Subcutaneous adipose tissue (tissue), 4 donors: ENCODE results near the gene PCSK9. TPM values are rescaled to one million over a fixed set of nuclear protein-coding genes. Genes with fewer than 3 reads are reported as not detected.

Experiments
- total RNA-seq, 4 donors: library from RNA; depleted of rRNA; stranded (reverse); fragments of >200 nt; gene quantifications; one replicate each; pipeline ENCODE4 v1.1.0, GENCODE V29; 2016
- TF ChIP-seq, protein P1 (sequence below): fragments of 450-650 bp; IDR thresholded peaks from one replicate; pipeline ENCODE4 v1.5.1; 2016; ENCODE audit warnings: low read depth, mild to moderate bottlenecking, control low read depth, antibody characterized with exemption, moderate library complexity

PCSK9 gene
- total RNA-seq = not detected

DNA sequence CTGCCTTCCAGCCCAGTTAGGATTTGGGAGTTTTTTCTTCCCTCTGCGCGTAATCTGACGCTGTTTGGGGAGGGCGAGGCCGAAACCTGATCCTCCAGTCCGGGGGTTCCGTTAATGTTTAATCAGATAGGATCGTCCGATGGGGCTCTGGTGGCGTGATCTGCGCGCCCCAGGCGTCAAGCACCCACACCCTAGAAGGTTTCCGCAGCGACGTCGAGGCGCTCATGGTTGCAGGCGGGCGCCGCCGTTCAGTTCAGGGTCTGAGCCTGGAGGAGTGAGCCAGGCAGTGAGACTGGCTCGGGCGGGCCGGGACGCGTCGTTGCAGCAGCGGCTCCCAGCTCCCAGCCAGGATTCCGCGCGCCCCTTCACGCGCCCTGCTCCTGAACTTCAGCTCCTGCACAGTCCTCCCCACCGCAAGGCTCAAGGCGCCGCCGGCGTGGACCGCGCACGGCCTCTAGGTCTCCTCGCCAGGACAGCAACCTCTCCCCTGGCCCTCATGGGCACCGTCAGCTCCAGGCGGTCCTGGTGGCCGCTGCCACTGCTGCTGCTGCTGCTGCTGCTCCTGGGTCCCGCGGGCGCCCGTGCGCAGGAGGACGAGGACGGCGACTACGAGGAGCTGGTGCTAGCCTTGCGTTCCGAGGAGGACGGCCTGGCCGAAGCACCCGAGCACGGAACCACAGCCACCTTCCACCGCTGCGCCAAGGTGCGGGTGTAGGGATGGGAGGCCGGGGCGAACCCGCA lies at the start of gene PCSK9:
PCSK9 (plus strand) TSS at position 207 of the 741 bp plus-strand sequence; CDS start at position 497, 290 bp downstream.
- TF ChIP-seq, protein P1, sequence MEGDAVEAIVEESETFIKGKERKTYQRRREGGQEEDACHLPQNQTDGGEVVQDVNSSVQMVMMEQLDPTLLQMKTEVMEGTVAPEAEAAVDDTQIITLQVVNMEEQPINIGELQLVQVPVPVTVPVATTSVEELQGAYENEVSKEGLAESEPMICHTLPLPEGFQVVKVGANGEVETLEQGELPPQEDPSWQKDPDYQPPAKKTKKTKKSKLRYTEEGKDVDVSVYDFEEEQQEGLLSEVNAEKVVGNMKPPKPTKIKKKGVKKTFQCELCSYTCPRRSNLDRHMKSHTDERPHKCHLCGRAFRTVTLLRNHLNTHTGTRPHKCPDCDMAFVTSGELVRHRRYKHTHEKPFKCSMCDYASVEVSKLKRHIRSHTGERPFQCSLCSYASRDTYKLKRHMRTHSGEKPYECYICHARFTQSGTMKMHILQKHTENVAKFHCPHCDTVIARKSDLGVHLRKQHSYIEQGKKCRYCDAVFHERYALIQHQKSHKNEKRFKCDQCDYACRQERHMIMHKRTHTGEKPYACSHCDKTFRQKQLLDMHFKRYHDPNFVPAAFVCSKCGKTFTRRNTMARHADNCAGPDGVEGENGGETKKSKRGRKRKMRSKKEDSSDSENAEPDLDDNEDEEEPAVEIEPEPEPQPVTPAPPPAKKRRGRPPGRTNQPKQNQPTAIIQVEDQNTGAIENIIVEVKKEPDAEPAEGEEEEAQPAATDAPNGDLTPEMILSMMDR = no peak

DNA sequence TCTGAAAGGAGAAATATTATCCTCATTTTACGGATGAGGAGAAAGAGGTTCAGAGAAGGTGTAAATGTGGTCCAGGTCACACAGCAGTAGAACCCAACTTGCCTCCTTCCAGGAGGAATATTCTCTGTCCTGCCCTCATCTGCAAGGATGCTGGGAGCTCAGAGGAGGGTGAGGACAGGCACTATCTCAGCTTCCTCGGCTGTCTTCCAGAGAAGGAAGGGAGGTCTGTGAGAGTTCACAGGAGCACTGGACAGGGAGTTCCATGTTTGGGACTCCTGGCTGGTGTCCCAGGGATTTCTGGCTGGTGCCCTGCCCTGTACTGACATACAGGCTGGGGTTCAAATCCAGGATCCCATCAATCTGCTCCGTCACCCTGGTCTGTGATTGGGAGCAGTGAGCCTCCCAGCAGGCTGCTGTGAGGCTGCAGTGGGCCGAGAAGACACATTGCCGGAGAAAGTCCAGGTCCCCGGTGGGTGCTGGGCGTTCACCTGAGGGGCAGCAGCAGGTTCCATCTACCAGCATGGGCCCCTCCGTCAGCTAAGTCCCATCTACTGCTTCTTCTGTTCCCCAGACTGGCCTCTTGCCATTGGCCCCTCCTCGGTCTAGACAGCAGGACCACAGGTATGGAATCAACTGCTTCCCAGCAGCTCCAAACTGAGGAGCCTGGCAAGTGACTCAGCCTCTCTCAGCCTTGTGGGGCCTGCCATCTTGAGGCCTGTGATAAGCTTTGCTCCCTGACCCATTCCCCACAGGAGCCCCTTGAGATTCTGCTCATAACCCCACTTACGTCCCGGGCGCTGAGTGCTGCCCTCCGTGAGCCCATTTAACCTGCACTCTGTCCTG lies 49.2 kb upstream of the PCSK9 start:
- TF ChIP-seq, protein P1 = no peak

DNA sequence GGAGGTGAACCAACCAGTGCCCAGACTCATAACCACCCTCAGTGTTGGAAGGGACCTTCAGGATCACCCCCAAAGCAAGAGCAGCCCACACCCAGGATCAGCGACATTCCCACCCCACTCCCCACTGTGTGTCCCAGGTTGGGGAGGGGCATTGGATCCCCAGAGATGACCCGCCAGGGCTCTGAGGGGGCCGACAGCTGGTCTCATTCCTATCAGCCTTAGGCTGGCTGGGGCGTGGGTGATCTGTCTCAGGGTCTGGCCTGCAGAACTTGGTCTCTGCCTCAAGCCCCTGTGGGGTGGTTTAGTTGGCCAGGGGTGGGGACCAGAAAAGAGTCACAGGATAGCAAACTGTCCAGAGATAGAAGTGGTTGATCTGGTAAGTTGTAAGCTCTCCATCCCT lies 48.4 kb upstream of the PCSK9 start:
- TF ChIP-seq, protein P1 = no peak

DNA sequence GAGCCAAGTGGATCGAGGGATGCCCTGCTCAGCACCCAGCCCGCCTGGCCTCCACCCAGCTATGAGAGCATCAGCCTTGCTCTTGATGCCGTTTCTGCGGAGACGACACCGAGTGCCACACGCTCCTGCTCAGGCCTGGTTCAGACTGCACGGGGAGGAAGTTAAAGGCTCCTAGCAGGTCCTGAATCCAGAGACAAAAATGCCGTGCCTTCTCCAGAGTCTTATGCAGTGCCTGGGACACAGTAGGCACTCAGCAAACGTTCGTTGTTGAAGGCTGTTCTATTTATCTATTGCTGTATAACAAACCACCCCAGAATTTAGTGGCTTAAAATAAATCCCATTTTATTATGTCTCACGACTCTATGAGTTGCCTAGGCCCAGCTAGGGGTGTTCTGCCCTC lies 47.4 kb upstream of the PCSK9 start:
- TF ChIP-seq, protein P1 = no peak

DNA sequence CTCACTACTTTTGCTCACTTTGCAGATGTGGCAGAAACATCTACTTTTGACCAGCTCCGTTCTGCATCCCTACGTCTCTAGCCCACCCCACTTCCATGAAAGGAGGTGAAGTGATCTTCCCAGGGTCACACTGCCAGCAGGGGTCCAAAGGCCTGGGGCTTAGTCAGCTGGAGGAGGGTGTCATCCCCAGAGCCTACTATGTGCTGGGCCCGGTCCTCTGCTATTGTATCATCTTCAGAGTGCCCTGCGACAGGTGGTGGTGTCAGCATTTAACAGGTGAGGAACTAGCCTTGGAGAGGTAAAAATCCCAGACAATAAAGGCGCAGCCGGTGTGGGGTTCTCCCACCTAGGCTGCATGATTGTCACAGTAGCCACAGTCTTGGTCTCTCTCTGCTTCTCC lies 46.2 kb upstream of the PCSK9 start:
- TF ChIP-seq, protein P1 = no peak

DNA sequence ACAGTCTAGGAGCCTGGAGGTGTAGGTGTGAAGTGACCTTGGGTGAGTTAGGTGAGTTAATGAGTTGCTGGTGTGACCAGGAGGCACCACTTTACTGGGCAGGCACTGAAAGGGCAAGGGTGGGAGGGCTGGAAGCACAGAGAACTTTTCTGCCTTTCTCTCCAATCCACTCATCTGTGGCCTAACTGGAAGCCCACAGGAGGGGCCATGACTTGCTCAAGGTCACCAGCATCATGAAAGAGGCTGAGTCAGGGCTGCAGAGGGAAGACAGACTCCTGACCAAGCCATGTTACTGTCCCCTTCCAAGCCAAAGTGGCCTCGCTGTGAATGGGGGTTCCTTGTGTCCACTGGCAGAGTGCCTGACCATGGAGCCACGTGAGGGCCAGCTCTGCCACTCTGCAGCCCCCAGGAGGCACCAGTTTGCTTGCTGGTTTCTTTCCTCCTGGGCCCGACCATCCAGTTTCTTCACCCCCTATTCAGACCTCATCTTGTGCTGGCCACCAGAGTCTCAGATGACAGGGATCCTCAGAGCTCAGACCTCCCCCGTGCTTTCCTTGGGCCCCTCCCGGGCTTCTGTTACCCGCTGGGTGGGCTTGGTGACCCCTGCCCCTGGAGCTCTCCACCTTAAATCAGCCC lies 44.9 kb upstream of the PCSK9 start:
- TF ChIP-seq, protein P1 = no peak
